Measurements from ENCODE around the gene C14orf119.

The C14orf119 gene

DNA sequence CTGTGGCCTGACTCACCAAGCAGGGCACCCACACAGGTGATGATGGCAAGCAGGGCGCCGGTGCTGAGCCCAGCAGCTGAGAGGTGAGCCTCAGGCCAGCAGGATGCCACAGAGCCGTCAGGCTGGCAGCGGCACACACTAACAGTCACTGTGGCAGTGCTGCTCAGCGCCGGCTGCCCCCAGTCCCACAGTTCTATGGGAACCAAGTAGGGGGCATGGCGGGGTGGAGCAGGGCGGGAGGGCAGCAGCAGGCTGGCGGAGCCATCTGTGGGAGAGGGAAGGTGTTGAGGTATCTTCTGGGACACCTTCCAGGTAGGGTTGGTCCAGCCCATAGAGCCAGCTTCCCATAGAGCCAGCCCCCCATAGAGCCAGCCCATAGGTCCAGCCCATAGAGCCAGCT, 46.3 kb upstream of the C14orf119 start:
- DNase-seq (ENCODE audit: low read depth in 1 of 2, low spot score in 1 of 2), result no peak
- H3K27ac ChIP-seq (replicated peaks), result no peak overlapping the region

DNA sequence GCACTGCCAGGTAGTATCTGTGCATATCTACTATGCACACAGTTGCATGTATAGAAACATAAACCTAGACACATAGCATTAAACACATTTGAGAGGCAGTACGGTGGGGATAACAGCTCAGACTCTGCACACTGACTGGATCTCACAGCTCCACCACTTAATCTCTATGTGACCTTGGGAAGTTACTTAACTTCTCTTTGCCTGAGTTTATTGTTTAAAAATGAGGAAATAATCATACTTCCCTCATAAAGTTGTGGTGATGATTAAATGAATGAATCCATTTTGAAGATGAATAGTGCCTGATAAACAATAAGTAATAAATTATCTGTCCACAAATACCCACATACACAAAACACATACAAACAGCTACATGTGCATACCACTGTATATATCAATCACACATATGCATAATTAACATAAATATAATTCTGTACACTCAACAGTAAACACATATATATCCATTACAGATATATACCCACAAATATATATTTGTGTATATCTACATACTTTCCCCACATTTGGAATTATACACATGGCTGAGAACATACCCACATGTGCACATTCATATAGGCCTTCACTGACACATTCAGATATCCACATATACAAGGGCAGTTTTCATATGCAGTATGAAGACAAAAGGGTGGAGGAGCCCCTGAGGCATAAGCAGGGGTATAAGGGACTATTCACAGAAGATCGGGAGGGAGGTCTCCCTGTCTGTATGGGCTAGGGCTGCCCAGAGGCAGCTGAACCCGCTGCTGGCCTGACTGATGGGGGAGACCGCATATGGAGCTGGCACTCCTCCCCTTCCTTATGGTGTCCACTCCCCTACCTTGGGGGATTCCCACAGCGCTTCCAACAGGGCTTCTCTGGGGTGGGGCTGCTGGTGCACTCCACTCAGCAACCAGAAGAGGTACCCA, 43.9 kb upstream of the C14orf119 start:
- TF ChIP-seq, protein P1, sequence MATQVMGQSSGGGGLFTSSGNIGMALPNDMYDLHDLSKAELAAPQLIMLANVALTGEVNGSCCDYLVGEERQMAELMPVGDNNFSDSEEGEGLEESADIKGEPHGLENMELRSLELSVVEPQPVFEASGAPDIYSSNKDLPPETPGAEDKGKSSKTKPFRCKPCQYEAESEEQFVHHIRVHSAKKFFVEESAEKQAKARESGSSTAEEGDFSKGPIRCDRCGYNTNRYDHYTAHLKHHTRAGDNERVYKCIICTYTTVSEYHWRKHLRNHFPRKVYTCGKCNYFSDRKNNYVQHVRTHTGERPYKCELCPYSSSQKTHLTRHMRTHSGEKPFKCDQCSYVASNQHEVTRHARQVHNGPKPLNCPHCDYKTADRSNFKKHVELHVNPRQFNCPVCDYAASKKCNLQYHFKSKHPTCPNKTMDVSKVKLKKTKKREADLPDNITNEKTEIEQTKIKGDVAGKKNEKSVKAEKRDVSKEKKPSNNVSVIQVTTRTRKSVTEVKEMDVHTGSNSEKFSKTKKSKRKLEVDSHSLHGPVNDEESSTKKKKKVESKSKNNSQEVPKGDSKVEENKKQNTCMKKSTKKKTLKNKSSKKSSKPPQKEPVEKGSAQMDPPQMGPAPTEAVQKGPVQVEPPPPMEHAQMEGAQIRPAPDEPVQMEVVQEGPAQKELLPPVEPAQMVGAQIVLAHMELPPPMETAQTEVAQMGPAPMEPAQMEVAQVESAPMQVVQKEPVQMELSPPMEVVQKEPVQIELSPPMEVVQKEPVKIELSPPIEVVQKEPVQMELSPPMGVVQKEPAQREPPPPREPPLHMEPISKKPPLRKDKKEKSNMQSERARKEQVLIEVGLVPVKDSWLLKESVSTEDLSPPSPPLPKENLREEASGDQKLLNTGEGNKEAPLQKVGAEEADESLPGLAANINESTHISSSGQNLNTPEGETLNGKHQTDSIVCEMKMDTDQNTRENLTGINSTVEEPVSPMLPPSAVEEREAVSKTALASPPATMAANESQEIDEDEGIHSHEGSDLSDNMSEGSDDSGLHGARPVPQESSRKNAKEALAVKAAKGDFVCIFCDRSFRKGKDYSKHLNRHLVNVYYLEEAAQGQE (IDR thresholded peaks at IDR 0.05; ENCODE audit: insufficient replicate concordance, low read depth), result no peak
- TF ChIP-seq, protein P2, sequence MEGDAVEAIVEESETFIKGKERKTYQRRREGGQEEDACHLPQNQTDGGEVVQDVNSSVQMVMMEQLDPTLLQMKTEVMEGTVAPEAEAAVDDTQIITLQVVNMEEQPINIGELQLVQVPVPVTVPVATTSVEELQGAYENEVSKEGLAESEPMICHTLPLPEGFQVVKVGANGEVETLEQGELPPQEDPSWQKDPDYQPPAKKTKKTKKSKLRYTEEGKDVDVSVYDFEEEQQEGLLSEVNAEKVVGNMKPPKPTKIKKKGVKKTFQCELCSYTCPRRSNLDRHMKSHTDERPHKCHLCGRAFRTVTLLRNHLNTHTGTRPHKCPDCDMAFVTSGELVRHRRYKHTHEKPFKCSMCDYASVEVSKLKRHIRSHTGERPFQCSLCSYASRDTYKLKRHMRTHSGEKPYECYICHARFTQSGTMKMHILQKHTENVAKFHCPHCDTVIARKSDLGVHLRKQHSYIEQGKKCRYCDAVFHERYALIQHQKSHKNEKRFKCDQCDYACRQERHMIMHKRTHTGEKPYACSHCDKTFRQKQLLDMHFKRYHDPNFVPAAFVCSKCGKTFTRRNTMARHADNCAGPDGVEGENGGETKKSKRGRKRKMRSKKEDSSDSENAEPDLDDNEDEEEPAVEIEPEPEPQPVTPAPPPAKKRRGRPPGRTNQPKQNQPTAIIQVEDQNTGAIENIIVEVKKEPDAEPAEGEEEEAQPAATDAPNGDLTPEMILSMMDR (IDR thresholded peaks at IDR 0.05; ENCODE audit: insufficient read depth, low read length), result no peak
- TF ChIP-seq GABPA (IDR thresholded peaks at IDR 0.05; ENCODE audit: low read depth) (no peak), SPI1 (IDR thresholded peaks at IDR 0.05; ENCODE audit: borderline replicate concordance, low read depth) (no peak), POLR2AphosphoS5 (IDR thresholded peaks at IDR 0.05; ENCODE audit: low read depth) (no peak)
- no peak for DNase-seq (ENCODE audit: low read depth in 1 of 2, low spot score in 1 of 2)
- Histone ChIP-seq H3K27me3 (ENCODE audit: insufficient read depth, poor library complexity, severe bottlenecking) (no peaks in the 10 kb centered on the region), H3K27ac (replicated peaks) (no peak overlapping the region), H3K4me3 (replicated peaks; ENCODE audit: insufficient read depth, low read length) (no peak overlapping the region)

More for the DNA sequence above, 46.3 kb upstream of the C14orf119 start:
- Histone ChIP-seq H3K4me3 (replicated peaks; ENCODE audit: insufficient read depth, low read length) (no peak overlapping the region), H3K27me3 (ENCODE audit: insufficient read depth, poor library complexity, severe bottlenecking) (no peaks in the 10 kb centered on the region)
- TF ChIP-seq POLR2AphosphoS5 (IDR thresholded peaks at IDR 0.05; ENCODE audit: low read depth) (no peak), SPI1 (IDR thresholded peaks at IDR 0.05; ENCODE audit: borderline replicate concordance, low read depth) (no peak), GABPA (IDR thresholded peaks at IDR 0.05; ENCODE audit: low read depth) (no peak)
- TF ChIP-seq, protein P2 (IDR thresholded peaks at IDR 0.05; ENCODE audit: insufficient read depth, low read length), result no peak
- TF ChIP-seq, protein P1 (IDR thresholded peaks at IDR 0.05; ENCODE audit: insufficient replicate concordance, low read depth), result no peak

DNA sequence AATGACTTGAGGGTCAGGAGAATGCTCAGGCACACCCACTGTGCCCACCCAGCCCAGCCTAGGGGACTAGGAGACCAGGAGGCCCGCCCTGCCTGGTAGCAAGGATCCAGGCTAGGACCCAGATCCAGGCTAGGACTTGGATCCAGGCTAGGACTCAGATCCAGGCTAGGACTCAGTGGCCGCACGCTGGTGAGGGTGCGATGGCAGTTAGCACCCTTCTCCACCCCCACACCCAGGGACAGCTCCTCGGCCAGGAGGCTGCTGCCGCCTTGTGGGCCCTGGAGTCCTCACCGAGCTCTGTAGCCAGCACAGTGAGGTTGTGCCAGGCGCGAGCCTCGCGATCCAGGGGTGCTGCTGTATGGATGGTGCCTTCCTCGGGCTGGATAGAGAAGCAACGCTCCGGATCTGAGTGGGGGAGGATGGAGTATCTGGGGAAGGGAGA, 43.1 kb upstream of the C14orf119 start:
- no peak overlapping the region for H3K4me3 ChIP-seq (replicated peaks; ENCODE audit: insufficient read depth, low read length)
- TF ChIP-seq GABPA (IDR thresholded peaks at IDR 0.05; ENCODE audit: low read depth), result no peak
- no peak for TF ChIP-seq POLR2AphosphoS5 (IDR thresholded peaks at IDR 0.05; ENCODE audit: low read depth)
- TF ChIP-seq, protein P2 (IDR thresholded peaks at IDR 0.05; ENCODE audit: insufficient read depth, low read length), result no peak
- TF ChIP-seq, protein P1 (IDR thresholded peaks at IDR 0.05; ENCODE audit: insufficient replicate concordance, low read depth), result no peak
- no peak for TF ChIP-seq SPI1 (IDR thresholded peaks at IDR 0.05; ENCODE audit: borderline replicate concordance, low read depth)
- no peak overlapping the region for H3K27ac ChIP-seq (replicated peaks)
- DNase-seq (ENCODE audit: low read depth in 1 of 2, low spot score in 1 of 2), result no peak
- no peaks in the 10 kb centered on the region for H3K27me3 ChIP-seq (ENCODE audit: insufficient read depth, poor library complexity, severe bottlenecking)
